Measurements from ENCODE around the gene ACTG1.

- TF ChIP-seq CTCF (IDR thresholded peaks at IDR 0.05): no peak
- no peak for TF ChIP-seq EZH2 (IDR thresholded peaks at IDR 0.05)
- TF ChIP-seq EZH2phosphoT487 (IDR thresholded peaks at IDR 0.05): no peak
Measured at GRCh38 chr17:81523402-81524038, 10.9 kb upstream of the ACTG1 start.
